Thymus (tissue), 11 donors: ENCODE results near the gene MYL10. TPM values are rescaled to one million over a fixed set of nuclear protein-coding genes. Genes with fewer than 3 reads are reported as not detected.

Experiments
- DNase-seq, 9 donors: peaks; one replicate each; pipeline ENCODE4 v3.0.0-alpha.2; 2013; ENCODE audit warnings: low spot score in 9 of 9, low read depth in 6 of 9, missing footprints in 1 of 9
- H3K27ac ChIP-seq, 2 donors: one replicate each; pipeline ENCODE4 v1.5.1; 2013; ENCODE audit warnings: control low read depth in 1 of 2, low read depth in 1 of 2, low read length in 1 of 2, mild to moderate bottlenecking in 1 of 2, moderate library complexity in 1 of 2
- H3K27me3 ChIP-seq, 2 donors: one replicate each; pipeline ENCODE4 v1.5.1; 2013; ENCODE audit warnings: low read length in 1 of 2; ENCODE audit not compliant: control insufficient read depth in 2 of 2, insufficient read depth in 1 of 2
- H3K36me3 ChIP-seq, 2 donors: one replicate each; pipeline ENCODE4 v1.5.1; 2013; ENCODE audit warnings: low read length in 1 of 2, mild to moderate bottlenecking in 1 of 2, moderate library complexity in 1 of 2; ENCODE audit not compliant: control insufficient read depth in 2 of 2, insufficient read depth in 2 of 2
- H3K4me1 ChIP-seq, 2 donors: one replicate each; pipeline ENCODE4 v1.5.1; 2013; ENCODE audit warnings: low read length in 2 of 2; ENCODE audit not compliant: control insufficient read depth in 2 of 2, insufficient read depth in 2 of 2
- H3K4me3 ChIP-seq, 2 donors: one replicate each; pipeline ENCODE4 v1.5.1; 2013; ENCODE audit warnings: low read length in 2 of 2, control low read depth in 1 of 2, mild to moderate bottlenecking in 1 of 2
- H3K9me3 ChIP-seq, 2 donors: one replicate each; pipeline ENCODE4 v1.5.1; 2013; ENCODE audit warnings: low read length in 1 of 2, mild to moderate bottlenecking in 1 of 2; ENCODE audit not compliant: control insufficient read depth in 2 of 2, insufficient read depth in 1 of 2
- WGBS: extraction: QIAGEN DNeasy Blood & Tissue Kit; methylation state at CpG from one replicate; pipeline ENCODE4 v1.1.7; 2013; 5-methylcytosine and 5-hydroxymethylcytosine counted together
- polyA plus RNA-seq: library from polyadenylated mRNA; stranded (reverse); fragments of 200-250 nt; gene quantifications from one replicate; pipeline ENCODE4 v1.2.3, GENCODE V29; 2013
- total RNA-seq: library from RNA; stranded (reverse); fragments of 120-200 nt; gene quantifications from one replicate; pipeline ENCODE4 v1.2.4, GENCODE V29; 2013
- donor health status: healthy.

Gene MYL10
- total and polyA plus RNA-seq, 2 donors = 0.32 TPM; not detected in 1

GRCh38 chr7:101595766-101596537 lies 33.1 kb downstream of the MYL10 start:
- WGBS = 96% methylated on average over 4 of the region's 4 CpGs
- no peak for DNase-seq
- Histone ChIP-seq H3K27ac (no peak overlapping the region), H3K9me3 (peaks cover 0 to 4% of the 10 kb centered on the region in 2 donors), H3K4me3 (no peak overlapping the region), H3K36me3 (no peaks in the 10 kb centered on the region), H3K27me3 (no peaks in the 10 kb centered on the region), H3K4me1 (peaks cover 0 to 4% of the 10 kb centered on the region in 2 donors)

- Histone ChIP-seq H3K27me3 (no peaks in the 10 kb centered on the region), H3K9me3 (peaks cover 0 to 4% of the 10 kb centered on the region in 2 donors), H3K4me3 (no peak overlapping the region), H3K36me3 (no peaks in the 10 kb centered on the region), H3K27ac (no peak overlapping the region), H3K4me1 (peaks cover 0 to 4% of the 10 kb centered on the region in 2 donors)
- WGBS = 98% methylated on average over 1 of the region's 1 CpG
- no peak for DNase-seq
Observed at GRCh38 chr7:101595246-101595645, 33.9 kb downstream of the MYL10 start.

- H3K4me3 ChIP-seq = no peak overlapping the region
- WGBS = 97% methylated on average over 3 of the region's 3 CpGs
- no peak overlapping the region for H3K27ac ChIP-seq
- H3K27me3 ChIP-seq = no peaks in the 10 kb centered on the region
- H3K9me3 ChIP-seq = peaks cover 0 to 4% of the 10 kb centered on the region in 2 donors
- H3K36me3 ChIP-seq = no peaks in the 10 kb centered on the region
- no peak for DNase-seq
- peaks cover 0 to 4% of the 10 kb centered on the region in 2 donors for H3K4me1 ChIP-seq
Observed at GRCh38 chr7:101594790-101595189, 34.3 kb downstream of the MYL10 start.

GRCh38 chr7:101593556-101593955 lies 35.5 kb downstream of the MYL10 start:
- no peak for DNase-seq
- H3K9me3 ChIP-seq = peaks cover 0 to 4% of the 10 kb centered on the region in 2 donors
- H3K27me3 ChIP-seq = no peaks in the 10 kb centered on the region
- no peak overlapping the region for H3K4me3 ChIP-seq
- H3K36me3 ChIP-seq = no peaks in the 10 kb centered on the region
- H3K4me1 ChIP-seq = peaks cover 0 to under 1% of the 10 kb centered on the region in 2 donors
- WGBS = 94% methylated on average over 6 of the region's 6 CpGs
- H3K27ac ChIP-seq = no peak overlapping the region

GRCh38 chr7:101591504-101591903 lies 37.6 kb downstream of the MYL10 start:
- 92% methylated on average over 2 of the region's 2 CpGs for WGBS
- H3K4me1 ChIP-seq = no peaks in the 10 kb centered on the region
- no peak for DNase-seq
- no peak overlapping the region for H3K4me3 ChIP-seq
- no peaks in the 10 kb centered on the region for H3K27me3 ChIP-seq
- H3K36me3 ChIP-seq = no peaks in the 10 kb centered on the region
- H3K27ac ChIP-seq = no peak overlapping the region
- peaks cover 0 to 4% of the 10 kb centered on the region in 2 donors for H3K9me3 ChIP-seq

- no peaks in the 10 kb centered on the region for H3K27me3 ChIP-seq
- DNase-seq = no peak
Observed at GRCh38 chr7:101590663-101591435, 38.2 kb downstream of the MYL10 start.

GRCh38 chr7:101589976-101590662 lies 39.0 kb downstream of the MYL10 start:
- no peak for DNase-seq
- H3K4me3 ChIP-seq = no peak overlapping the region
- 89% methylated on average over 15 of the region's 15 CpGs for whole genome bisulfite sequencing

More at GRCh38 chr7:101590663-101591435, 38.2 kb downstream of the MYL10 start:
- Histone ChIP-seq H3K36me3 (no peaks in the 10 kb centered on the region), H3K27ac (no peak overlapping the region), H3K4me1 (no peaks in the 10 kb centered on the region), H3K9me3 (peaks cover 0 to 4% of the 10 kb centered on the region in 2 donors), H3K4me3 (no peak overlapping the region)
- WGBS = 95% methylated on average over 18 of the region's 18 CpGs

GRCh38 chr7:101589052-101589451 lies 40.0 kb downstream of the MYL10 start:
- no peaks in the 10 kb centered on the region for H3K36me3 ChIP-seq
- H3K27ac ChIP-seq = no peak overlapping the region
- H3K4me3 ChIP-seq = no peak overlapping the region
- peaks cover 0 to 4% of the 10 kb centered on the region in 2 donors for H3K9me3 ChIP-seq
- whole genome bisulfite sequencing = 95% methylated on average over 5 of the region's 5 CpGs
- H3K4me1 ChIP-seq = no peaks in the 10 kb centered on the region
- DNase-seq = no peak
- no peaks in the 10 kb centered on the region for H3K27me3 ChIP-seq

More at GRCh38 chr7:101589976-101590662, 39.0 kb downstream of the MYL10 start:
- Histone ChIP-seq H3K27me3 (no peaks in the 10 kb centered on the region), H3K4me1 (no peaks in the 10 kb centered on the region), H3K9me3 (peaks cover 0 to 4% of the 10 kb centered on the region in 2 donors), H3K27ac (no peak overlapping the region), H3K36me3 (no peaks in the 10 kb centered on the region)
